Stimulated activated naive CD4-positive, alpha-beta T cell treated with Interleukin-2 at 50 U/mL for 16 hours (primary cell): Measurements from ENCODE around the gene PTPN1.

ENCODE experiments used
- DNase-seq: peaks from one replicate; lab custom pipeline; 2025; lab: John Stamatoyannopoulos, UW

Gene PTPN1

DNA sequence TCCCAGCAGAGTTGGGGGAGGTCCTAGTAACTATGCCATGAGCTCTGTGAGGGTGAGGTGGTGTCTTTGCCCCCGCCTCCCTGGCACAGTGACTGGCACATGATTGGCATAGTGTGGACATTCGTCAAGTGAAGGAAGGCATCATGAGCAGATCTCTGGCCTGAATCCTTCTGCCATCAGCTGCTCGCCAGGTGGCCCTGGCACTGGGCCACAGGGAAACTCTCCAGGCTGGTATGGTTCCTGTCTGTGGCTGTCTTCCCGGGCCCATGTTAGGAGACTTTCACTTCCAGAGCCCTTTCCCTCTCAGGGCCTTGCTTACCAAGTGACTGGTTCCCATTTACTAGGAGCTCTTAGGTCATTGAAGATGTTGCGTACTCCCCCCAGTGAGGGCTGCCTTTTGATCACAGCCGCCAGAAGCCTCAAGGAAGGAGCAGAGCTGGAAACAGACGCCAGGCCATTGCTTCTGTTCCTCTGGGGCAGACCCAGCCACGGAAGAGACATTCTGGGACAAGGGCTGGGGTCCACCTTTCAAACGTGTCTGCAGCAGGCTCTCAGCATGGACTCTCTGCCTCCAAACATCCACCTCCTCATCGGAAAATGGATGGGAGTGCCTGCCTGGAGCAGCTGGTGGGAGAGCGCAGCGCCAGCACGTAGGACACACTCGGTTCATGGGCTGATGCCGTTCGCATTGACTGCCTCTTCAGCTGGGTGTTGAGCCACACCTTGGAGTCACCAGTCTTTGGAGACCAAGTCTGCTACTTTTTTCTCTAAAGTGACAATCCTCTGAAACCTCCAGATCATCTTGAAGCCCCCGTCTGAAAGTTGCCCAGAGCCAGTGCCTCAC, 67.2 kb downstream of the PTPN1 start:
- DNase-seq: no peak

DNA sequence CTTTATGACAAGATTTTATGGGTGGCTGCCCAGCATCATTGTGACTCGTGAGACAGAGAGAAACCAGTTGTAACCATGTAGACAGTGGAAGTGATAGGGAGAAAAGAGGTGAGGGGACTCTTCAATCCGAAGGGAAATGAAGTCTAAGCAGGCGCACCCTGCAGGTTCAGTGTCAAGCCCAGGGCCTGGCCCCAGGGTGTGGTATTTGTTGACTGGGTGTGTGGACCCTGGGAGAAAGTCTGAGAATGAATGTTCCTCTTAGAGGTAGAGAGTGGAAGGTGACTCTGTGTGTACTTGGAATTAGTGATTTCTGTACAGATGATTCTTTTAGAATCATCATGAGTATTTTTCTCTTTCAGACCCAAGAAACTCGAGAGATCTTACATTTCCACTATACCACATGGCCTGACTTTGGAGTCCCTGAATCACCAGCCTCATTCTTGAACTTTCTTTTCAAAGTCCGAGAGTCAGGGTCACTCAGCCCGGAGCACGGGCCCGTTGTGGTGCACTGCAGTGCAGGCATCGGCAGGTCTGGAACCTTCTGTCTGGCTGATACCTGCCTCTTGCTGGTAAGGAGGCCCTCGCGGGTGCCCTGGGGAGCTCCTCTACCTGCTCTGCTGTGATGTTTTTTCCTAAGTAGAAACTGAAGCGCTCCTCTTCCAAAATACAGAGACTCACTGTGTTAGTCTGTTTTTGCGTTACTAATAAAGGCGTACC, 68.0 kb downstream of the PTPN1 start:
- DNase-seq: no peak

DNA sequence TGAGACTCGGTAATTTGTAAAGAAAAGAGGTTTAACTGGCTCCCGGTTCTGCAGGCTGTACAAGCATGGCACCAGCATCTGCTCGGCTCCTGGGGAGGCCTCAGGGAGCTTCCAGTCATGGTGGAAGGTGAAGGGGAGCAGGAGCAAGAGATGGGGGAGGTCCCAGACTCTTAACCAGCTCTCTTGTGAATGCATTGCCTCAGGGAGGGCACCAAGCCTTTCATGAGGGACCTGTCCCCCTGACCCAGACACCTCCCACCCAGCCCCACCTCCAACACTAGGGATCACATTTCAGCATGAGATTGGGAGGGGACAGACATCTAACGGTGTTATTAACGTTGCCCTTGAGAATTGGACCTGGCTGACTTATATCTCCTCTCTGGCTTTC, 68.6 kb downstream of the PTPN1 start:
- no peak for DNase-seq

DNA sequence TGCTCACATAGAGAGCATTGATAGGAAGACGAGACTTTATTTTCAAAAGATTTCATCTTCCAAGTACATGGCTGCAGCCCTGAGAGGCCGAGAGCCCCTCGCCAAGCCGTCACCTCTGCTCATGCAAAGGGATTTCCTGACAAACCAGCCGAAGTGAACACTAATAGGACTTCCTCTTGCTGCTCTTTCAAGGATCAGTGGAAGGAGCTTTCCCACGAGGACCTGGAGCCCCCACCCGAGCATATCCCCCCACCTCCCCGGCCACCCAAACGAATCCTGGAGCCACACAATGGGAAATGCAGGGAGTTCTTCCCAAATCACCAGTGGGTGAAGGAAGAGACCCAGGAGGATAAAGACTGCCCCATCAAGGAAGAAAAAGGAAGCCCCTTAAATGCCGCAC, 69.3 kb downstream of the PTPN1 start:
- no peak for DNase-seq

DNA sequence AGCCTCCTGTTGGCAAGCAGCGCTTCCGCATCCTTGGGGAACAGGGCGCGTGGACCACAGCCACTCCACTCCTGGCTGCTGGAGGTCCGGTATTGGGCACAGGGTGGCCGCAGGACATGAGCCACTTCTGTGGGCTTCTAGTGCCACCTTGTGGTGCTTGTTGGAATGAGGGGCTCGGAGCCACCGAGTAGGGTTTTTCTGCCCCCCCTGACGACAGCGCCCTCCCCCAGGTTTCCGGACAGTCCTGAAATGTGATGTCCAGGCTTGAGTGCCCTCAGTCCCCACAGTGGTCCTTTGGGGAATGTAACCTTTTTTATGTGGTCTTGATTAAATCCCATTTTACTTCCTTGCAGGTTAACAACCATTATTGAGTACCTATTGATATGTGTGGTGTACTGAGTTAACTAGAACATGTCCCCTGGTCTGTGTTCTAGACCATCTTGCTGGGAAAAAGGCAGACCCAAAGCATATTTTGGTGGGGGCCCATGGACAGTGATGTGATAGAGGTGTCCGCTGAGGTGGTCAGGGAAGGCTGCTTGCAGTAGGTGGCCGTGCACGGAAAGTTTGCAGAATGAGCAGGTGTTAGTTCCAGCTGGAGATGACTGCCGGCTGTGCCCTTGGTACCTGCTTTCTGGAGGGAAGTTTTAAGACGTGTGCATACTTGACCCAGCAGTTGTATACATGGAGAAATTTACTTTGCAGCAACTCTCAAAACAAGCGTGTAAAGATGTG, 70.0 kb downstream of the PTPN1 start:
- DNase-seq: no peak

DNA sequence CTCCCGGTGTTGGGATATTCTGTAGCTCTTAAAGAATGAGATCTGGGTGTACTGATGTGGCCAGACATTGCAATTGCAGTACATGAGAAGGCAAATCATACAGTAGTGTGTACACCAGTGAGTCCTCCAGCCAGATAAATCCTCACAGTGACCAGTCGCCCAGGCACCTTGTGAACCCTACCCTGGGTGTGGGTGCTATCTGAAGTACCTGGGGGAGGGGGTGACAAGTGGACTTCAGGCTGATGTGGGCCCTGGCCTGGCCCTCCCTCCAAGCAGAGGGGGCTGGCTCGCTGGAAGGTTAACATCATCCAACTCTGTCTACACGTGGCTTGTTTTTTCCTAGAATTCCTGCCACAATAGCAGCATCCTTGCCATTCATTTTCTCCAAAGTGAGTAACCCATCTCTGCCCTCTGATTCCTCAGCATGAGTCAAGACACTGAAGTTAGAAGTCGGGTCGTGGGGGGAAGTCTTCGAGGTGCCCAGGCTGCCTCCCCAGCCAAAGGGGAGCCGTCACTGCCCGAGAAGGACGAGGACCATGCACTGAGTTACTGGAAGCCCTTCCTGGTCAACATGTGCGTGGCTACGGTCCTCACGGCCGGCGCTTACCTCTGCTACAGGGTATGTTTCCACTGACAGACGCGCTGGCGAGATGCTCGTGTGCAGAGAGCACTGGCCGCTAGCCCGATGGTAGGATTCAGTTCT, 70.8 kb downstream of the PTPN1 start:
- no peak for DNase-seq

DNA sequence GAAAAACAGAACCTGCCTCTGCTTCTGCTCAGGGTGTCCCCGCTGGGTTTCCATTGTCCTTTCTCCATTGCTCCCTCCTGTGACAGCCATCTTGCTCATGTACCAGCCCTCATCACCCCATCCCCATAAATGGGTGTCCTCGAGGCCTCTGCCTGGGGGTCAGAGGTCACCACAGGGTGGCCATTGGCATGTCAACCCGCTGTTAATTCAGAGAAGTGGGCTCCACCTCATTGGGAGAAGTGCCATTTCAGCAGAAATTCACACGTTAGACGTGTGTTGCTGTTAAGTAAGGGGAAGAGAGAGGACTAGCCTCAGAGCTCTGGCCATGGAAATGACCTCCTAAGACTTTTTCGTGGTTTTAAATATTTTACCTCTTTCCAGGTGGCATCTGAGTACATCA, 71.9 kb downstream of the PTPN1 start:
- DNase-seq: no peak

DNA sequence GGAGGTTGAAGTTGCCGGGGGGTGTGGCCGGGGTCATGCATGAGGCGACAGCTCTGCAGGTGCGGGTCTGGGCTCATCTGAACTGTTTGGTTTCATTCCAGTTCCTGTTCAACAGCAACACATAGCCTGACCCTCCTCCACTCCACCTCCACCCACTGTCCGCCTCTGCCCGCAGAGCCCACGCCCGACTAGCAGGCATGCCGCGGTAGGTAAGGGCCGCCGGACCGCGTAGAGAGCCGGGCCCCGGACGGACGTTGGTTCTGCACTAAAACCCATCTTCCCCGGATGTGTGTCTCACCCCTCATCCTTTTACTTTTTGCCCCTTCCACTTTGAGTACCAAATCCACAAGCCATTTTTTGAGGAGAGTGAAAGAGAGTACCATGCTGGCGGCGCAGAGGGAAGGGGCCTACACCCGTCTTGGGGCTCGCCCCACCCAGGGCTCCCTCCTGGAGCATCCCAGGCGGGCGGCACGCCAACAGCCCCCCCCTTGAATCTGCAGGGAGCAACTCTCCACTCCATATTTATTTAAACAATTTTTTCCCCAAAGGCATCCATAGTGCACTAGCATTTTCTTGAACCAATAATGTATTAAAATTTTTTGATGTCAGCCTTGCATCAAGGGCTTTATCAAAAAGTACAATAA, 72.5 kb downstream of the PTPN1 start:
- DNase-seq: no peak

DNA sequence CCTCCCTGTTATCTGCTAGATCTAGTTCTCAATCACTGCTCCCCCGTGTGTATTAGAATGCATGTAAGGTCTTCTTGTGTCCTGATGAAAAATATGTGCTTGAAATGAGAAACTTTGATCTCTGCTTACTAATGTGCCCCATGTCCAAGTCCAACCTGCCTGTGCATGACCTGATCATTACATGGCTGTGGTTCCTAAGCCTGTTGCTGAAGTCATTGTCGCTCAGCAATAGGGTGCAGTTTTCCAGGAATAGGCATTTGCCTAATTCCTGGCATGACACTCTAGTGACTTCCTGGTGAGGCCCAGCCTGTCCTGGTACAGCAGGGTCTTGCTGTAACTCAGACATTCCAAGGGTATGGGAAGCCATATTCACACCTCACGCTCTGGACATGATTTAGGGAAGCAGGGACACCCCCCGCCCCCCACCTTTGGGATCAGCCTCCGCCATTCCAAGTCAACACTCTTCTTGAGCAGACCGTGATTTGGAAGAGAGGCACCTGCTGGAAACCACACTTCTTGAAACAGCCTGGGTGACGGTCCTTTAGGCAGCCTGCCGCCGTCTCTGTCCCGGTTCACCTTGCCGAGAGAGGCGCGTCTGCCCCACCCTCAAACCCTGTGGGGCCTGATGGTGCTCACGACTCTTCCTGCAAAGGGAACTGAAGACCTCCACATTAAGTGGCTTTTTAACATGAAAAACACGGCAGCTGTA, 73.4 kb downstream of the PTPN1 start:
- no peak for DNase-seq

DNA sequence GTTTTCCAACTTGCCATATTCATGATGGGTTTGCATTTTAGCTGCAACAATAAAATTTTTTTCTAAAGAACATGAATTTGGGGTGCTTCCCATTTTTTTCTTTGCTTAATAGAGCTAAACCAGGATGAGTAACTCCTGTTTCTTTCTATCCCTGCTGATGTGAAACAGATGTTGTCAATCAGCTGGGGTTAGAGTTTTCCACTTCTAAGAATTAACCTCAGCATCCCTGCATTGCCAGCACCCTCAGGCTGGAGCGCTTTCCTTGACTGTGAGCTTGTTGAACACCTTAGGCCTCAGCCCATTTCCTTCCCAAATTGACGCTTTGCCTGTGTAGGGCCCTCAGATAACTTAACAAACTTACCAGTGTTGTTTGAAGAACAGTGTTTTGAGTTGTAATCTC, 74.5 kb downstream of the PTPN1 start:
- DNase-seq: no peak

DNA sequence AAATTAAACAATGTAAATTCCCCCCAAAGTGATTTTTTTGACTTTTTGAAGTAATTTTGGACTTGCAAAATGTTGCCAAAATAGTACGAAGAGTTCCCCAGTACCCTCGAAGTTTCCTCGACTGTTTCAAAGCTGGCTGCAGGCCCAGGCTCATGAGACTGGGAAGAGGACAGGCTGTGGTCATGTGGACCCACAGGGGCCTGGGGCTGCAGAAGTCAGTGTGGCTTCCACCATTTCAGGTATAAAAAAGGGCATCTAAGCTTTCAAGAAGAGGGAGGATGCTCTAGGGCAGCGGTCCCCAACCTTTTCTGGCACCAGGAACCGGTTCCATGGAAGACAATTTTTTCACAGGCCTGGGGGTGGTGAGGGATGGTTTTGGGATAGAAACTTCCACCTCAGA, 75.0 kb downstream of the PTPN1 start:
- no peak for DNase-seq

DNA sequence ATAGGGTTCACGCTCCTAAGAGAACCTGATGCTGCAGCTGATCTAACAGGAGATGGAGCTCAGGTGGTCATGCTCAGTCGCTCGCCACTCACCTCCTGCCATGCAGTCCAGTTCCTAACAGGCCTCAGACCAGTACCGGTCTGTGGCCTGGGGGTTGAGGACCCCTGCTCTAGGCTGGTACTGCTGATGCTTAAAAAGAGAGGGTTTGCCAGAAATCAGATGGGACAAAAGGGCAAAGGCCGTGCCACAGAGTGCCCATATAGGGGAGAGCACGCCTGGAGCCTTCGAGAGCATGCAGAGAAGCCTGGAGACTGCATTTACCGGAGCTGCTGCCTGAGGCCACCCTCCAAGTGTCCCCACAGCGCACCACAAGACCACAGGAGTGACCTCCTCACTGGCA, 75.5 kb downstream of the PTPN1 start:
- DNase-seq: no peak

DNA sequence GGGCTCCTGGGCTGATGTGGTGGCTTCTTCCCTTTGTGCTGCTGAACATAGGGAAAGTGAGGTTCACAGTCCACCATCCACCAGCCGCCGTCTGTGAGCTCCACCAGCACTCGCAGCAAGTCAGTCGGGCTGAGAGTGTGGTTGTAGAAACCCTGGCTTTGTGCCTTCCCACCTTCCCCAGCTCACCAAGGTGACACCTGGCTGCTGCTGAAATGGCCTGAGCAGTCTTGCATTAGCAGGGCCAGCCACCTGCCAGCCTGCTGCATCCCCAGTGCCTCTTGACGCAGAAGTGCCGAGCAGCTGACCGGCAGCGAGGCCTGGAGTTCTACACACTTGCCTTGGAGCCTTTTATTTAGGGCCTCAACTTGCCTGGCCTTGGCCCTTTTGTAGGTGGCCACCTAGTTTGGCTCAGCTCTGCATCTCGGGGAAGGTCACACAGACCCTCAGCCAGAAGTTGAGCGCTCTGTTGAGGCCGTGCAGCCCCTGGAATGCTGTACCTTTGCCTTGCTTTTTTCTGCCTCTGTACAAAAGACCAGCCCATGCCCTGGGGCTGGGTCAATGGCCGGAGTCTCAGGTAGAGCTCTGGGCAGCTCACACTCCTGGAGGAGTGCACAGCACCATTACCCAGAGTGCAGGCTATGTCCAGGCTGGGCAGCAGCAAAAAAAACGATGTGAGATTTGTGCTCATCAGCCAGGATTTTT, 76.5 kb downstream of the PTPN1 start:
- no peak for DNase-seq

DNA sequence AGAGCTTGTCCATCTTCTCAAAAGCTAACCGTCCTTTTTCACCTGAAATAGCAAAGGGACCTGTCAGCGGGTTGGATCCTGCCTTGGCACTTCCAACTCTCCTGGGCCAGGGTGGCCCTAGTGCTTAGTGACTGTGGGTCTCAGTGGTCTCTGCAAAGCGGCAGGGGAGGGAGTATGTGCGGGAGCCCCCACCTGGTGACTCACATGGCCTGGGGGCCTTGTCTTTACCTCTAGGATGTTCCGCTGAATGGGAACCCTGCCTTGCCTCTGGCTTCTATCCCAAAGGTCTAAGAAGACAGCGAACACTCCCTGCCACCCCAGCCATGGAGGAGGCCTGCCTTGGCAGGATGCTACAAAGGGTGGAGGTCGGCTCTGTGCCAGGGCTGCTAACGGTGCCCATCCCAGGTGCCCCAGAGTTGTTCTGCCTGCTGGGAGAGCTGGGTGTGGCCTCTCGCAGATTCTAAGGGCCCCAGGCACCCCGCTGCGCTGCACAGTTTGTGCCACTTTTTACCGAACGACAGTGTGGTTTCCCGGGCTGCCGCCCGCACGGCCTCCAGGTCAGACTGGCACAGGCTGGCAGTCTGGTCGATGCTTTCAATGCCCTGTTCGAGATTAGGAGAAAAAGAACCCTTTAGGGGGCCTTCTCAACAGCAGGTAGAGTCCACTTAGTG, 77.2 kb downstream of the PTPN1 start:
- no peak for DNase-seq

DNA sequence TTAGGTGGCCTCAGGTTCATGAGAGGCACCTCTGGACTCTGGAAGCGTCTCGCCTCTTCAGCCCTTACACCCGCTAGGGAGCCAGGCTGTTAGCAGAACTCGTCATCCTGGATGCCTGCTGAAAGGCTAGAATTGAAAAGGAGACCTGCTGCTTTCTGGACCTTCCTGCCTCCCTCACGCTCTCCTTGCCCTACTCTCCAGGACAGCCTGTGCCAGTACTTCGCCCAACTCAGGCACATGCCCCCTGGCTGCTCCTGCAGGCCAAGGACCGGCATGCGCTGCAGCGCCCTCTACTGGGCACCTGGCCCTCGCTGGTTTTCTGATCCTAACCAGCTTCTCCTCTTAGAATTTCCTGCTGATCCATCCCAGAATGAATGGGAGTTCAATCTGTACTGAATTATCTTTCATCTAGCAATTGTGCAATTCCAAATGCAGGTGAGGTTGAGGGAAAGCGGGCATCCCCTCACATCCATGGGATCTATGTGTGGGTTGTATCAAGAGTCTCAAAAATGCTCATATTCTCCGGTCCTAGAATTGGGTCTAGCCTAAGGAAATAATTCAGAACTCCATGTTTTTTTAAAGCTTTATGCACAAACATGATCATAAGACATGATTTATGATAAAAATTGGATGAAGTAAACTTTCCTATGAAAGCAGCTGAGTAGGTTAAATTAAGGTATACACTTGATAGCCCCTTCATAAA, 78.0 kb downstream of the PTPN1 start:
- peak; percentile 59 for DNase-seq

DNA sequence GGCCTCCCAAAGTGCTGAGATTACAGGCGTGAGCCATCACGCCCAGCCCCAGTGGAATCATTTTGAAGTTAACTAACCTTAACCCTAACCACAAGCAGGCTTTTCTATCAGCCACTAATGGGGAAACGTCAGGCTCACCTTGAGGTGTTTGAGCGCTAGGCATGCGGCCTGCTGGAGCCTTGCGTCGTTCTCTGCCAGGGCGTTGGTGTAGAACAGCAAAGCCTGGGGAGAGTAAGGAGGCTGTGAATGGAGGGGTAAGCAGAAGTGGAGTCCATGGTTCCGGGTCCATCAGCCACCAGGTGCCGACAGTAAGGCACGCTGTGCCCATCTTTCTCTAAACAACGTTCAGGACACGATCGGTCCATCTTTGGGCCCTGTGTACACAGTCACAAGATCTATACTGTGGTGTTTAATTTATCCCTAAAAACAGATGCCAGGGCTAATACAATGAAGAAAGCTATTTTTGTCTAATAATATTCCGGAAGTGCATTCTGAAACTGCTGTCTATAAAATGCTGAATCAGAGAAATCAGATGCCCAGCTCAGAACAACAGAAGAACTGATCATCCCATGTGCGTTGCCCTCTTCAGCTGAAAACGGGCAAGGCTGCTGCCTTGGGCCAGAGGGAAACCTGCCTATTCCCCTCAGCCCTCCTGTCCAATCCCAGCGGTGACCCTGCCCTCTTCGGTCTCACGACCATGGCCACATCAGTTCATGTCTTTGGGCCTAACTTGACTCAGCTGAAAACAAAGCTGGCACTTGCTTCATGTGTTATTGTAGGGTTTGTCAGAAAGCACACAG, 79.6 kb downstream of the PTPN1 start:
- DNase-seq: no peak

DNA sequence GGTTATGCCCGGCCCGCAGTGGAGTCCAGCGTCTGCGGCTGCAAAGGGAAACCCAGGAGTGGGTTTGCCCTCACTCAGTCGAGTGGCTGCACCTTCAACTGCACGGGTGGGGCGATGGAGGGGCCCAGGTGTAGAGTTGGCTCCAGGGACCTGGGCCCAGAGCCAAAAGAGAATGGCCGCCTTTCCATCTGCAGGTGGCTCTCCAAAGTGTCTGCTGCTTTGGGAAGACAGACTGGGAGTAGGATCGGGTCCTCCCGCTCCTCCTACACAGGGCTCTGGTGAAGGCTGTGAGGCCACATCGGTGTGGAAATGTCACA, 80.1 kb downstream of the PTPN1 start:
- no peak for DNase-seq

DNA sequence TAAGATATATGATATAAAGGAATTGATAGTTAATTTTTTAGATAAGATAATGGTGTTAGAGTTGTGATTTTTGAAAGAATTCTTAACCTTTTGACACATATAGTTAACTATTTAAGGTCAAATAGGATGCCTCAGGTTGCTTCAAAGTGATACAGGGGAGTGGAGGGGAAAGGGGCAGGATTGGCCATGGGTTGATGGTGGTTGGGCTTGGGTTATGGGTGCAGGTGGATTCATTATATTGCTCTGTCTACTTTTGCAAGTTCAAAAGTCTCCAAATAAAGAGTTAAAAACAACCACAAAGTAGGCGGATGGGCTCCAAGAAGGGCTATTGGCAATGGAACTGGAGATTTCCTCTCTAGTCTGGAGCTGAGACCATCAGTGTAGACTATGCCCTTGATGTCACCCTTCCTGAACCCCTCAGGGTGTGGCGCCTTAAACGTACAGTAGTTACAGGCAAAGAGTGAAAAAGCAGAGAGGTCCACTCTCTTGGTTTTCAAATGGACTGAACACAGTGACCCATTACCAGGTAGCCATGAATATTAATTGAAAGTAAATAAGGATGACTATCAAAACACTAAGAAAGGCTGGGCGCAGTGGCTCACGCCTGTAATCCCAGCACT, 81.2 kb downstream of the PTPN1 start:
- DNase-seq: no peak
